ENCODE results near the gene FHIT. TPM values are rescaled to one million over a fixed set of nuclear protein-coding genes. Genes with fewer than 3 reads are reported as not detected.

The FHIT gene
- total RNA-seq, 1 experiment from 2014 or later: 3.6 TPM

DNA sequence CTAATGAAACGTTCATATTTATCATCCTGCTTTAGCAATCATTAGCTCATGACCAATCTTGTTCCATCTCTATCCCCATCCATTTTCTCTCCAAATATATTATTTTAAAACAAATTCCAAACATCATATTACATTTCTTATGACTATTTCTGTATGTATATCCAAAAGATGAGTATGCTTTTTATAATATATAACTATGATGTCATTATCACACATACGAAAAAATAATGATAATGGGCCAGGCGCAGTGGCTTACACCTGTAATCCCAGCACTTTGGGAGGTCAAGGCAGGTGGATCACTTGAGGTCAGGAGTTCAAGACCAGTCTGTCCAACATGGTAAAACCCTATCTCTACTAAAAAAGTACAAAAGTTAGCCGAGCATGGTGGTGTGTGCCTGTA lies 280.4 kb downstream of the FHIT start:
- Histone ChIP-seq H3K9ac (ENCODE audit: low read length) (no peak overlapping the region), H3K27ac (ENCODE audit: low read length) (no peak overlapping the region), H3K4me2 (ENCODE audit: low read length) (no peak overlapping the region), H3K9me3 (ENCODE audit: low read length) (no peaks in the 10 kb centered on the region), H3K27me3 (ENCODE audit: low read length) (no peaks in the 10 kb centered on the region), H3K9me2 (replicated peaks; ENCODE audit: low read length) (no peaks in the 10 kb centered on the region), H3F3A (ENCODE audit: low read length, unreplicated experiment) (no peaks in the 10 kb centered on the region), H3K4me3 (ENCODE audit: low read length) (no peak overlapping the region), H4K20me1 (ENCODE audit: low read length) (no peaks in the 10 kb centered on the region), H2AFZ (ENCODE audit: low read length) (no peak overlapping the region), H3K36me3 (ENCODE audit: low read depth, low read length) (no peaks in the 10 kb centered on the region), H3K4me1 (ENCODE audit: insufficient read depth, low read length) (no peaks in the 10 kb centered on the region), H3K79me2 (ENCODE audit: low read length) (no peaks in the 10 kb centered on the region)
- intact Hi-C loops (cut with micrococcal nuclease): no loop called here
- ATAC-seq (no peak), DNase-seq (no peak)
- TF ChIP-seq EZH2phosphoT487 (IDR thresholded peaks at IDR 0.05; ENCODE audit: borderline replicate concordance, low read length): no peak
- TF ChIP-seq, protein P1, sequence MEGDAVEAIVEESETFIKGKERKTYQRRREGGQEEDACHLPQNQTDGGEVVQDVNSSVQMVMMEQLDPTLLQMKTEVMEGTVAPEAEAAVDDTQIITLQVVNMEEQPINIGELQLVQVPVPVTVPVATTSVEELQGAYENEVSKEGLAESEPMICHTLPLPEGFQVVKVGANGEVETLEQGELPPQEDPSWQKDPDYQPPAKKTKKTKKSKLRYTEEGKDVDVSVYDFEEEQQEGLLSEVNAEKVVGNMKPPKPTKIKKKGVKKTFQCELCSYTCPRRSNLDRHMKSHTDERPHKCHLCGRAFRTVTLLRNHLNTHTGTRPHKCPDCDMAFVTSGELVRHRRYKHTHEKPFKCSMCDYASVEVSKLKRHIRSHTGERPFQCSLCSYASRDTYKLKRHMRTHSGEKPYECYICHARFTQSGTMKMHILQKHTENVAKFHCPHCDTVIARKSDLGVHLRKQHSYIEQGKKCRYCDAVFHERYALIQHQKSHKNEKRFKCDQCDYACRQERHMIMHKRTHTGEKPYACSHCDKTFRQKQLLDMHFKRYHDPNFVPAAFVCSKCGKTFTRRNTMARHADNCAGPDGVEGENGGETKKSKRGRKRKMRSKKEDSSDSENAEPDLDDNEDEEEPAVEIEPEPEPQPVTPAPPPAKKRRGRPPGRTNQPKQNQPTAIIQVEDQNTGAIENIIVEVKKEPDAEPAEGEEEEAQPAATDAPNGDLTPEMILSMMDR (conservative IDR thresholded peaks at IDR 0.05; ENCODE audit: low read depth, low read length): no peak
- TF ChIP-seq EZH2 (IDR thresholded peaks at IDR 0.05; ENCODE audit: low read length, unreplicated experiment): no peak
- BruUV-seq (replicated peaks): no TSS peak
- POLR2A ChIA-PET (ENCODE audit: unreplicated experiment): interaction anchor here (0.6 kb wide), 1 partner anchor 1964 kb away, joined by 3 read pairs; no protein-coding TSS in a partner anchor
- CTCF ChIA-PET: no interaction called here

DNA sequence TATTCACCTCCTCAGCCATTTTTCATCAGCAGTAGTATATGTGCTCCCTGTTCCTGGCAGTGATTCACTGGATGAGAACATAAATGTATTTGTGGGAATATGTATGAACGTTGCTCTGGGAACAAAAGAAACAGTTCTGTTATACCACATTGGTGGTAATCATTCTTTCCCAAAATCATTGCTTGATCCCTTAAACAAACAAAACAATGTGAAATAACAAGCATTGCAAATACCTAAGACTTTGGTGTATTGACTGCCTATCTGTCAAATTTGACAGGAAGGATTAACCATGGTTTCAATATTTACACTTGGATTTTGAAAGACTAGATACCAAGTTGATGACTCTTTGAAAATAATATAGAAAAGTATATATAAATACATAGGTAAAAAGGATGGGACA lies 284.1 kb downstream of the FHIT start:
- Histone ChIP-seq H3F3A (ENCODE audit: low read length, unreplicated experiment) (no peaks in the 10 kb centered on the region), H3K4me3 (ENCODE audit: low read length) (no peak overlapping the region), H3K36me3 (ENCODE audit: low read depth, low read length) (no peaks in the 10 kb centered on the region), H3K4me1 (ENCODE audit: insufficient read depth, low read length) (no peaks in the 10 kb centered on the region), H2AFZ (ENCODE audit: low read length) (no peak overlapping the region), H3K27me3 (ENCODE audit: low read length) (no peaks in the 10 kb centered on the region), H3K9ac (ENCODE audit: low read length) (no peak overlapping the region), H3K4me2 (ENCODE audit: low read length) (no peak overlapping the region), H3K27ac (ENCODE audit: low read length) (no peak overlapping the region), H3K9me3 (ENCODE audit: low read length) (no peaks in the 10 kb centered on the region), H3K9me2 (replicated peaks; ENCODE audit: low read length) (no peaks in the 10 kb centered on the region), H3K79me2 (ENCODE audit: low read length) (no peaks in the 10 kb centered on the region), H4K20me1 (ENCODE audit: low read length) (no peaks in the 10 kb centered on the region)
- CTCF ChIA-PET: no interaction called here
- POLR2A ChIA-PET (ENCODE audit: unreplicated experiment): no interaction called here
- BruUV-seq (replicated peaks): no TSS peak
- TF ChIP-seq EZH2 (IDR thresholded peaks at IDR 0.05; ENCODE audit: low read length, unreplicated experiment) (no peak), EZH2phosphoT487 (IDR thresholded peaks at IDR 0.05; ENCODE audit: borderline replicate concordance, low read length) (no peak)
- TF ChIP-seq, protein P1 (conservative IDR thresholded peaks at IDR 0.05; ENCODE audit: low read depth, low read length): no peak
- ATAC-seq: no peak
- peak; percentile 41 for DNase-seq
- intact Hi-C loops (cut with micrococcal nuclease): no loop called here

DNA sequence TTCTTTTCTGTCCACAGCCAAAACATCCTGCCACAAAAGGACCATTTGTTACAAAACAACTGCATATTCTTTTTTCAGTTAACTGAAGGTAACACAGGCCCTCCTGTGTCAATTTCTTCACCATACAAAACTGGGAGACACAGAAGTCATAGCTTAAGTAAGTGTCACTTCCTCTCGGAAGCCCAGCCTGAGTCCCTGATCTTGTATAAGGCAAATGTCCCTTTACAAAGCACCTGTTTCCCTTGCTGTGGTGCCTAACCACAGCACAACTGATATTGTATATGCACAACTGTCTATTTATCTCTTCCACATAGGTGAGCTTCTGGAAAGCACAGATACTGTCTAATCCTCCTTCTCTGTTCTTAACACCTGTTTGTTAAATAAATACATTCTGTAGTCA lies 293.7 kb downstream of the FHIT start:
- Histone ChIP-seq H3K36me3 (ENCODE audit: low read depth, low read length) (no peaks in the 10 kb centered on the region), H3K79me2 (ENCODE audit: low read length) (no peaks in the 10 kb centered on the region), H4K20me1 (ENCODE audit: low read length) (no peaks in the 10 kb centered on the region), H3K9ac (ENCODE audit: low read length) (no peak overlapping the region), H3K4me1 (ENCODE audit: insufficient read depth, low read length) (peaks cover 14% of the 10 kb centered on the region), H3K27me3 (ENCODE audit: low read length) (no peaks in the 10 kb centered on the region), H3K4me2 (ENCODE audit: low read length) (no peak overlapping the region), H3K4me3 (ENCODE audit: low read length) (no peak overlapping the region), H3K27ac (ENCODE audit: low read length) (no peak overlapping the region), H3K9me2 (replicated peaks; ENCODE audit: low read length) (no peaks in the 10 kb centered on the region), H2AFZ (ENCODE audit: low read length) (no peak overlapping the region), H3K9me3 (ENCODE audit: low read length) (no peaks in the 10 kb centered on the region), H3F3A (ENCODE audit: low read length, unreplicated experiment) (no peaks in the 10 kb centered on the region)
- no peak for ATAC-seq
- no peak for DNase-seq
- intact Hi-C loops (cut with micrococcal nuclease): loop anchor here (10.0 kb wide), 2 partner anchors 227 to 427 kb away; no protein-coding TSS in a partner anchor
- no TSS peak for BruUV-seq (replicated peaks)
- POLR2A ChIA-PET (ENCODE audit: unreplicated experiment): no interaction called here
- TF ChIP-seq EZH2phosphoT487 (IDR thresholded peaks at IDR 0.05; ENCODE audit: borderline replicate concordance, low read length) (no peak), EZH2 (IDR thresholded peaks at IDR 0.05; ENCODE audit: low read length, unreplicated experiment) (no peak)
- TF ChIP-seq, protein P1 (conservative IDR thresholded peaks at IDR 0.05; ENCODE audit: low read depth, low read length): no peak
- CTCF ChIA-PET: no interaction called here

All from PC-3 (cell line).